Chondrocyte (in vitro differentiated cells): ENCODE data around the gene NUTF2. TPM values are rescaled to one million over a fixed set of nuclear protein-coding genes. Genes with fewer than 3 reads are reported as not detected.
A peak's percentile ranks its signal among the peaks of the same experiment; 100 is the strongest.

Source experiments
- DNase-seq: peaks from one replicate; pipeline ENCODE4 v3.0.0; 2021; ENCODE audit warnings: mixed read lengths, low spot score
- H3K27ac Mint-ChIP-seq: one replicate; pipeline ENCODE4 v1.8.0; 2021; ENCODE audit warnings: mild to moderate bottlenecking, moderate library complexity, mixed read lengths; ENCODE audit not compliant: unreplicated experiment
- H3K27me3 Mint-ChIP-seq: 2 replicates; pipeline ENCODE4 v1.8.0; 2021; ENCODE audit warnings: low read depth, mixed read lengths
- H3K36me3 Mint-ChIP-seq: 2 replicates; pipeline ENCODE4 v1.8.0; 2021; ENCODE audit warnings: low read depth, mixed read lengths
- H3K4me1 Mint-ChIP-seq: 2 replicates; pipeline ENCODE4 v1.8.0; 2021; ENCODE audit warnings: low read depth, mild to moderate bottlenecking, mixed read lengths
- H3K4me3 Mint-ChIP-seq: one replicate; pipeline ENCODE4 v1.8.0; 2021; ENCODE audit warnings: mild to moderate bottlenecking, moderate library complexity, mixed read lengths; ENCODE audit not compliant: unreplicated experiment
- H3K9me3 Mint-ChIP-seq: 2 replicates; pipeline ENCODE4 v1.8.0; 2021; ENCODE audit warnings: low read depth, mixed read lengths
- CTCF ChIP-seq: fragments of 200-600 bp; sonication (generic); IDR thresholded peaks from 2 replicates; pipeline ENCODE4 v1.5.0; 2021; ENCODE audit warnings: antibody characterized with exemption, mild to moderate bottlenecking, moderate library complexity
- long read RNA-seq: library from polyadenylated mRNA; stranded (forward); transcript quantifications from one replicate; pipeline ENCODE4 v2.0.0, GENCODE V29; 2021
- total RNA-seq: library from RNA; stranded (reverse); gene quantifications from 3 replicates; pipeline ENCODE4 v1.2.1, GENCODE V29; 2021

The NUTF2 gene
- total RNA-seq, result 131 to 147 TPM (median 135 TPM) in 3 replicates
- long read RNA-seq, transcript NUTF2-206 (5 exons, 1,119 nt), result minor isoform, 15 of 87 reads
- long read RNA-seq, transcript NUTF2-201 (5 exons, 2,321 nt), result major isoform, 66 of 87 reads
- long read RNA-seq, partial matches to known transcripts, result 1 of 87 reads
- long read RNA-seq, other reads (novel, unspliced or antisense), result 3 of 87 reads

DNA sequence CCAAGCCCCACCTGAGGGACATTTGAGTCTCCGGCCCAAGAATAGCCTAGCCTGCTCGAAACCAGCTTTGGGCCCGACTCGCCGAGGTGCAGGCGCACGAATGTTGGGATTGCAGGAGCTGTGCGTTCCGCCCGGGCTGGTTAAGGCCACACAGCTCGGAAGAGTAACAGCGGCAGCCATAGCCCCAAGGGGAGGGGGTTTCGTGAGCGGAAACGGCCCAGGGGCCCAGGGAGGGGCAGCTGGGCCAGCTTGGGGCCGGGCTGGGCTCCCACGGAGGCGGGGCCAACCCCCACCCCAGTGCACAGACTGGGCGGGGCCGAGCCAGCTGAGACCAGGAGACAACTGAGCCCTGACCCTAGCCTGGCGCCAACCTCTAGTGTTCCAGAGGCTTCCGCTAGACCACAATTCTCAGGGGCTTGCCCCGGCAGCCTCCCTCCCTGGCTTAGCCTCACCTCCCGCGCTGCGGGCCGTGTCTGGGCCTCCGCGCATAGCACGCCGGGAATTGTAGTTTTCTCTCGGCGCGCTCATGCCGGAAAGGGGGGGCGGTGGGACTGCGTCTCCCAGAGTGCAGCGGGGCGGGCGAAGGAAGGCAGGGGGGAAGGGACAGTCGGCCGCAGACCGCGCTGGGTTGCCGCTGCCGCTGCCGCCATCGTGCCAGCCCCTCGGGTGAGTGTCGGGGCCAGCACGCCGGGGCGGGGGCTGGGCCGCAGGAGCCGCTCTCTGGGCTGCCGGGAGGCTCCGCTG, at the start of gene NUTF2:
NUTF2 (plus strand) TSS at position 614 of the 744 bp plus-strand sequence. CDS start 18,198 bp downstream, outside the sequence.
- Mint-ChIP-seq H3K4me1 (peaks cover 57% of the 10 kb centered on the region), H3K27me3 (no peaks in the 10 kb centered on the region), H3K27ac (peak within 1 kb of the TSS; percentile 93), H3K9me3 (no peaks in the 10 kb centered on the region), H3K36me3 (no peaks in the 10 kb centered on the region), H3K4me3 (peak within 1 kb of the TSS; percentile 88)
- TF ChIP-seq CTCF, result no peak
- DNase-seq, result peak; percentile 97

GRCh38 chr16:67800338-67800926, 46.3 kb upstream of the NUTF2 start:
- TF ChIP-seq CTCF, result no peak
- no peak for DNase-seq
- Mint-ChIP-seq H3K4me1 (peaks cover 18% of the 10 kb centered on the region), H3K9me3 (no peaks in the 10 kb centered on the region), H3K27me3 (no peaks in the 10 kb centered on the region), H3K36me3 (peaks cover 12% of the 10 kb centered on the region), H3K27ac (peak overlapping the region; percentile 42), H3K4me3 (no peak overlapping the region)

DNA sequence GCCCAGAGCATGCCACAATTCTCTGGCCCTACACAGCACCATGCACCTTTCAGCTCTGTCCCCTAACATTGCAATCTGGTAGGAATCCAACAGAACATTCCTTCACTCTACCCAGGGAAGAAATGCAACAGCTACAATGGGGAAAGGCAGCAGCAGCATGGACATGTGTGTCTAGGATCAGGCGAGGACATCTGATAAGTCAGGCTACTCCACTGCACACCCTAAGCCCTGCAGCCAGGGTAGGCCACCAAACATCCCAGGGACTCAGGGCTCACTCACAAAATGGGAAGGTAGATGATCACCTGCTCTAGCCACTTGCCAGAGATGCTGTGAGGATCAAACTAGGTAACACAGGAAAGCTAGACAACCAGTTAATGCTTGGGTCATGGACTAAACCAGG, 45.5 kb upstream of the NUTF2 start:
- Mint-ChIP-seq H3K27ac (no peak overlapping the region), H3K9me3 (no peaks in the 10 kb centered on the region), H3K4me3 (no peak overlapping the region), H3K27me3 (no peaks in the 10 kb centered on the region), H3K36me3 (peaks cover 12% of the 10 kb centered on the region), H3K4me1 (peaks cover 23% of the 10 kb centered on the region)
- no peak for TF ChIP-seq CTCF
- DNase-seq, result no peak

DNA sequence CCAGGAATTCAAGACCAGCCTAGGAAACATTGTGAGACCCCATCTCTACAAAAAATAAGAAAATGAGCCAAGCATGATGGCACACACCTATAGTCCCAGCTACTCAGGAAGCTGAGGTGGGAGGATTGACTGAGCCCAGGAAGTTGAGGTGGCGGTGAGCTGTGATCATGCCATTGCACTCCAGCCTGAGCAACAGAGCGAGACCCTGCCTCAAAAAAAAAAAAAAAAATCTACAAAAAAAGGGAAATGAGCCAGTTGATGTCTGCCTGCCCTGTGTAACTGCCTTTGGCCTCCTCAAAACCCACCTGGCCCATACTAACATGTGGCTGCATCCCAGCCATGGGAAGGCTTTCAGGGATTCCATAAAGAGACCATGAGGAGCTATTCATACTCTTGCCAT, 44.9 kb upstream of the NUTF2 start:
- no peak overlapping the region for H3K4me3 Mint-ChIP-seq
- peaks cover 12% of the 10 kb centered on the region for H3K36me3 Mint-ChIP-seq
- no peak overlapping the region for H3K27ac Mint-ChIP-seq
- peaks cover 23% of the 10 kb centered on the region for H3K4me1 Mint-ChIP-seq
- no peaks in the 10 kb centered on the region for H3K27me3 Mint-ChIP-seq
- no peak for DNase-seq
- no peaks in the 10 kb centered on the region for H3K9me3 Mint-ChIP-seq
- TF ChIP-seq CTCF, result no peak

DNA sequence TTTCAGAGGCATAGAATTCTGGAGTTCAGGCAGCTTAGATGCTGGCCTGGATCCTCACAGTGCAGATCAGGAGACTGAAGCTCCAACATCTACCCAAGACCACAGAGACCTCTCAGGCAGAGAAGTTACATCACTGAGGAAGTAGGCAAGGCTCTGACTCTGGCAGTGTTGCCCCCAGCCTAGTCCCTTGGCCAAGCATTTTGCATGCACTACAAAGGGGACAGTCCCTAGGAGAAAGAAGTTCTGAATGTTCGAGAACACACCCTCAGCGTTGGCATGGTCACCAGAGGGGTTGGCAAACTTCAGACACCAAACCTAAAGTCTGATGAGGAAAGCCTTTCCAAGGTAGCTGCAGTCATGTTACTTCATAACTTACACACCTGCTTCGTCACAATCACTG, 42.8 kb upstream of the NUTF2 start:
- H3K36me3 Mint-ChIP-seq, result peaks cover 12% of the 10 kb centered on the region
- no peak overlapping the region for H3K27ac Mint-ChIP-seq
- no peaks in the 10 kb centered on the region for H3K27me3 Mint-ChIP-seq
- no peaks in the 10 kb centered on the region for H3K9me3 Mint-ChIP-seq
- TF ChIP-seq CTCF, result no peak
- H3K4me3 Mint-ChIP-seq, result no peak overlapping the region
- DNase-seq, result no peak
- peaks cover 30% of the 10 kb centered on the region for H3K4me1 Mint-ChIP-seq
